GM12873 (cell line): ENCODE data around the gene MTREX.

Experiments
- TF ChIP-seq, protein P1 (sequence below): IDR thresholded peaks from 2 replicates; pipeline ENCODE4 v1.5.1; 2012; ENCODE audit warnings: low read depth, mild to moderate bottlenecking, moderate library complexity, low read length, control low read depth; ENCODE audit not compliant: insufficient read depth; ENCODE audit errors: missing control alignments

The MTREX gene

DNA sequence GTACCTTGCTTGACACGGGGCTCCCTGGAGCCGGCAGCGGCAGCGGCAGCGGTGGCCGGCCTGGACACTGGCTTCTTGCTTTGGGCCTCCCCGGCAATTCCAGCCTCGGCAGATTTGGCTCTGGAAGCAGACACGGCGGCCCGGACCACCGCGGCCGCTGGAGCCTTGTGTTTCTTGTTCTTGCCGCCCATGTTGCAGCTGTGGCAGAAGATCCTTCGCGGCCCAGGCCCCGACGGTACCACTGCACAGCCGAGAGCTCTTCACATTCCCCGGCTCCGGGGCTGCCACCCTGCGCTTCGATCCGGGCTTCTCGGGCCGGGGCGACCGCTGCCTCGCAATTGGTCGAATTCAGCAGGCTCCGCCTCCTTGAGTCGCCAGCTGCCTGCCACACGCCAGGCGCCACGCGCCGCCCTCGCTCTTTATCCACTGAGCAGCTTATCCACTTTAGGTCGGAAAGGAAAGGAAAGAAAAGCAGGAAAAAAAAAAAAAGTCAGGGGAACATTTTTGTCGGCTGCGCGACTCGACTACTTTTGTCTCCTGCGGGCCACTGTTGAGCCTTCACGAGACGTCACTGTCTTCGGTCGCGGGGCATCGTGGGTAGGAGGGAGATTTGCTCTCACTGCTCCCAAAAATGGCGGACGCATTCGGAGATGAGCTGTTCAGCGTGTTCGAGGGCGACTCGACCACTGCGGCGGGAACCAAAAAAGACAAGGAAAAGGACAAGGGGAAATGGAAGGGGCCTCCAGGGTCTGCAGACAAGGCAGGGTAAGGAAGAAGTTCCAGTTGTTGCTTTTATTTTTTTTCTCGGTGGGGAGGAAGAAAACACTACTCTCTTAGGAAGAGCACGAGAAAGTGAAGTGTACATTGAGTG is at the start of gene MTREX, which contains the start of gene DHX29:
TSS of gene MTREX (plus strand) at position 607 of the 871 bp plus-strand sequence. CDS start at position 632, 25 bp downstream.
TSS of gene DHX29 (minus strand) at position 312 of the 871 bp plus-strand sequence. CDS start at position 191, 121 bp downstream.
- TF ChIP-seq, protein P1, sequence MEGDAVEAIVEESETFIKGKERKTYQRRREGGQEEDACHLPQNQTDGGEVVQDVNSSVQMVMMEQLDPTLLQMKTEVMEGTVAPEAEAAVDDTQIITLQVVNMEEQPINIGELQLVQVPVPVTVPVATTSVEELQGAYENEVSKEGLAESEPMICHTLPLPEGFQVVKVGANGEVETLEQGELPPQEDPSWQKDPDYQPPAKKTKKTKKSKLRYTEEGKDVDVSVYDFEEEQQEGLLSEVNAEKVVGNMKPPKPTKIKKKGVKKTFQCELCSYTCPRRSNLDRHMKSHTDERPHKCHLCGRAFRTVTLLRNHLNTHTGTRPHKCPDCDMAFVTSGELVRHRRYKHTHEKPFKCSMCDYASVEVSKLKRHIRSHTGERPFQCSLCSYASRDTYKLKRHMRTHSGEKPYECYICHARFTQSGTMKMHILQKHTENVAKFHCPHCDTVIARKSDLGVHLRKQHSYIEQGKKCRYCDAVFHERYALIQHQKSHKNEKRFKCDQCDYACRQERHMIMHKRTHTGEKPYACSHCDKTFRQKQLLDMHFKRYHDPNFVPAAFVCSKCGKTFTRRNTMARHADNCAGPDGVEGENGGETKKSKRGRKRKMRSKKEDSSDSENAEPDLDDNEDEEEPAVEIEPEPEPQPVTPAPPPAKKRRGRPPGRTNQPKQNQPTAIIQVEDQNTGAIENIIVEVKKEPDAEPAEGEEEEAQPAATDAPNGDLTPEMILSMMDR = no peak

DNA sequence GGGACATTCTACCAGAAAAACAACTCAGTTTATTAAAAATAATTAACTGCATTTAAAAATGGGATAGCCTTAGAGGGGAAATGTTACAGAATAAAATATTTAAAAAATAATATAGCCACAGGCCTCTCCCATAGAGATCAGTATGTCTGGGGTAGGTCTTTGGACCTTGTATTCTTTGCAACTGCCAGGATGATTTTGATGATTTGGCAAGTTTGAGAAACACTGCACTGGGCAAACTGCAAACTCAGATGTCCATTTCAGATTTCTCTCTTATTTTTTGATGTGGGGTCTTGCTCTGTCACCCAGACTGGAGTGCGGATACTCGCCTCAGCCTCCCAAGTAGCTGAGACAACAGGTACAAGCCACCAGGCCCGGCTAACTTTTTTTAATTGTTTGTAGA is 49.5 kb upstream of the MTREX start:
- TF ChIP-seq, protein P1 = no peak

DNA sequence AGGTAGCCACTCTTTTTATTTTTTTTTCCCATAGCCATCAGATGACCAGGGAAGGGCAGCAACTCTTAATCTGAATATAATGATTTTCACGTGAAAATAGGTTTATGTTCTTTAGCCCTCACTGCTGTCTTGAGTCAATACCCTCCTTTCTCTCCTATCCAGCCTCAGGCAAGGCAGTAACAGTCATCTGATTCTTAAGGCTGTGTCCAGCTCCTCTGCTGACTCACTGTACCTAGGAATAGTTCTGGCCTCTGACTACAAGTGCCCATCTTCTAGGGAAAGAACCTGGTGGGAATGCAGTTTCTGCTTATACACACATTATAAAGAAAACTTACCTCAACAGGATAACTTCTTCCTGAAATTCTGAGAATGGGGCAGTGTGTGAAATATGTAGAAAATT is 31.0 kb upstream of the MTREX start:
- TF ChIP-seq, protein P1 = no peak

- TF ChIP-seq, protein P1 = no peak
These were observed 29.0 kb upstream of the MTREX start for GRCh38 chr5:55278778-55279177.

DNA sequence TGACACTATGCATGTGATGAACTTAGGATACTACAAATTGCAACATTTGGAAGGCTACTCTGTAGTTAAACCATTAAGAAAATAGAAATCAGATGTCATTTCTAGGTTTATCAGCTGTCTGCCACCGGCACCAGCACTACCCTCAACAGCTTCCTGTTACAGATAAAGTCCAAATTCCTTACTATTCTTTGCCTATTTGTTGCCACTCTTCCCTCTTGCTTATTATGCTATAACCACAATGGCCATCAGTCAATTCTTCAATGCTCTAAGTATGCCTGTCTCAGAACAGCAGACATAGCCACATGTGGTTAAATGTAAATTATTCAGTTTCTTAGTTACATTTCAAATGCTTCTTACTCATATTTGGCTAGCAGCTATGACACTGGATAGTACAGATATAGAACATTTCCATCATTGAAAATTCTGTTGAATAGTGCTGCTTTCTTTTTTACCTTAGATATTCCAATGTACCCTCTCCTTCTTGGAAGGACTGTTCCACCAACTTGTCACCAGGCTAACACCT is 21.3 kb upstream of the MTREX start:
- TF ChIP-seq, protein P1 = no peak

DNA sequence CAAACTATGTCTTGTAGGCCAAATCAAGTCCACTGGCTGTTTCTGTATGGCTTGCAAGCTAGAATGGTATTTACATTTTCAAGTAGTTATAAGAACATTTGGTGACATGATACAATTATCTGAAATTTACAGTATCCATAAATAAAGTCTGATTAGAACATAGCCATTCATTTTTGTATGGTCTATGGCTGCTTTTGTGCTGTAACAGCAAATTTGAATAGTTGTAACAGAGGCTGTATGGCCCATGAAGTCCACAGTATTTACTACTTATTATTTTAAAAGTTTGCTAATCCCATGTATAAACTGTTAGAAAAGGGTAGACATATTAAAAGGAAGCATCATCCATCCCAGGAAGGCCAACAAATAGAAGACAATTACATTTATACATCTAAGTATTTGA is 18.0 kb upstream of the MTREX start:
- TF ChIP-seq, protein P1 = no peak

DNA sequence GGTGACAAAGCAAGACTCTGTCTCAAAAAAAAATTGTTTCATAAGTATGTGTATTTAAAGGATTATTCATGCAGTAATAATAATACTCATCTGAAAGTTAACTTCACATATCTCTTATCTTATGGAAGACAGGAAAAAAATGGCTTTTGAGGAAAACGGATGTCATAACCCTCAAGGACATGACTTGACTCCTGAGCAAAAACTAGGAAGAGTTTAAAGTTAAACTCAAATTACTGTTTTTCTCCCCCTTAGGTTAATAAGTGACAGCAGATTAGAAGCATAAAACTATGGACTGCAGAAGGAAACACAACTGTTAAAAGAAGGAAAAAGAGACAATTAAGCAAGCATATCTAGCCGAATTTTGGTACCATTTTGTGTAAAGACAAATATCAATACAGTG is 16.8 kb upstream of the MTREX start:
- TF ChIP-seq, protein P1 = no peak
